Mesodermal cell (in vitro differentiated cells): ENCODE measurements around the gene CACNA1B.

ENCODE experiments used
- H3K27ac ChIP-seq: 2 replicates; pipeline ENCODE4 v1.7.0; 2013; ENCODE audit warnings: mild to moderate bottlenecking, low read depth, low read length, moderate library complexity; ENCODE audit not compliant: severe bottlenecking
- H3K36me3 ChIP-seq: 2 replicates; pipeline ENCODE4 v1.7.1; 2013; ENCODE audit warnings: mild to moderate bottlenecking, low read length, moderate library complexity; ENCODE audit not compliant: control insufficient read depth, insufficient read depth
- H3K4me1 ChIP-seq: one replicate; pipeline ENCODE4 v1.7.1; 2013; ENCODE audit warnings: mild to moderate bottlenecking, low read length; ENCODE audit not compliant: insufficient read depth, control insufficient read depth, poor library complexity, severe bottlenecking
- H3K4me3 ChIP-seq: 2 replicates; pipeline ENCODE4 v1.7.0; 2013; ENCODE audit warnings: low read length, control low read depth, mild to moderate bottlenecking; ENCODE audit not compliant: insufficient read depth, poor library complexity, severe bottlenecking; ENCODE audit errors: extremely low read depth
- H3K9me3 ChIP-seq: 2 replicates; pipeline ENCODE4 v1.7.1; 2013; ENCODE audit warnings: mild to moderate bottlenecking, low read length, moderate library complexity; ENCODE audit not compliant: control insufficient read depth
- WGBS, 2 experiments: methylation state at CpG; one replicate each; pipeline ENCODE4 v1.1.5; 2013; ENCODE audit warnings: missing lambda C conversion rate in 2 of 2; ENCODE audit not compliant: insufficient coverage in 2 of 2; 5-methylcytosine and 5-hydroxymethylcytosine counted together

Gene CACNA1B

GRCh38 chr9:137836151-137836830, 41.3 kb upstream of the CACNA1B start:
- H3K36me3 ChIP-seq: peaks cover 54% of the 10 kb centered on the region

DNA sequence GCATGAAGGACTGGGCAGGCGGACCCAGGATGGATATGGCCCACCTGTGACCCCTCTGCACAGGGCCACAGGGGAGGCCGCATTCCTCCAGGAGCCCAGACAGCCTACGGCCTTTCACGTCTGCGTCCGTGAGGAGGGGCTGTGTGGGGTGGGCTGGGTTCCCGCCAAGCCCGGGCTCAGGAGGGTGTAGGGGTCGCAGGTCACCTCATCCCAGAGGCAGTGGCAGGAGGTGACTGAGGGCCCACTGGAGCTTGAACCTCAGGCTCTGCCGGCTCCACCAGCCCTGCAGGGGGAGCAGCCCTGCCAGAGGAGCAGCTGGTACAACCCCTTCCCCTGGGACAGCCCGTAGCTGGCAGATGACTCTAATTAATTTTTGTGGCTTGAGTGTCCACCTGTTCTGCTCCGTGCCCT, 40.7 kb upstream of the CACNA1B start:
- H3K4me3 ChIP-seq: no peak overlapping the region

More at GRCh38 chr9:137836151-137836830, 41.3 kb upstream of the CACNA1B start:
- Histone ChIP-seq H3K27ac (no peak overlapping the region), H3K4me3 (no peak overlapping the region), H3K9me3 (peaks cover 3% of the 10 kb centered on the region), H3K4me1 (no peaks in the 10 kb centered on the region)
- WGBS, 2 experiments: 96 to 97% methylated on average over 21 to 27 of the region's 28 CpGs

DNA sequence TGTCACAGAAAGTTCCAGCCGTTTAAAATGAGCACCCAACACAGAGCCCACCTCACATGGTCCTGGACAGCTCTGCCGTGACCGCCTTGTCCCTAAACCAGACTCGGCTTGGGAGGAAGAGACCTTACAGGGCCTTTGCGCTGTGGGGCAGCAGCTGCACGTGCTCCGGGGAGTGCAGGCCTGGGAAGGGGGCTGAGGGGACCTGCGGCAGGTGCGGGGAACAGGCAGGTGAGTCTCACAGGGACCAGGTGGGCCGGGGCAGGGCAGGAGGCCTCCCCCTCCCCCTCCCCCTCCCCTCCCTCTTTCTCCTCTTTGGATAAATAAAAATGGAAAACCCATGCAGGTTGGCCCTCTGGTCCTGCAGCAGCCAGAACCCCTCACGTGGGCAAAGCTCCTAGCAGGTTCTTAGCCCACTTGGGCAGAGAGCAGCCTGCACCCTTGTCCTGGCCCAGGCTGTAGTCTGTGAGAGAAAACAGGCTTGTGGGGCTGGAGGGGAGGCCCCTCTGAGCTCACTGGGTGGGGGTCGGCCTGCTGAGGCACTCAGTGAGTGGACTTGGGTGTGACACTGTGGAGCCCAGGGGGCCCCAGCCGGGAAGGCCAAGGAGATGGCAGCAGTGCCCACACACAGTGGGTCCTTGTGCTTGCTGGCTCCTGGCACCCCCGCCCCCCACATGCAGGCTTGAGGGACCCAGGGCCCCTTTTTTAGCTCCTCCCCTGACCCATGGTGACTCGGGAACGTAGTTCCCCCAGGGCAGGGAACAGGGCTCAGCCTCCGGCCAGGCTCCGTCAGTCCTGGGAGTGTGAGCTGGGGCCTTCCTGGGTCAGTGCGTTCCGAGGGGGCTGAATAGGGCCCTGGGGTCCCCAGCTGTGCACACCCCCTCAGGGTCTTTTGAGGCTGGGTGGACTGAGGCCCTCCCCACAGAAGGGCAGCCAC, 40.0 kb upstream of the CACNA1B start:
- H3K4me3 ChIP-seq: no peak overlapping the region
- H3K9me3 ChIP-seq: peaks cover 3% of the 10 kb centered on the region
- peaks cover 47% of the 10 kb centered on the region for H3K36me3 ChIP-seq
- no peaks in the 10 kb centered on the region for H3K4me1 ChIP-seq
- no peak overlapping the region for H3K27ac ChIP-seq
- 94 to 95% methylated on average over 12 to 16 of the region's 20 CpGs for WGBS, 2 experiments

More for the DNA sequence above, 40.7 kb upstream of the CACNA1B start:
- Histone ChIP-seq H3K4me1 (no peaks in the 10 kb centered on the region), H3K36me3 (peaks cover 49% of the 10 kb centered on the region), H3K9me3 (peaks cover 3% of the 10 kb centered on the region), H3K27ac (no peak overlapping the region)
- 82 to 86% methylated on average over 10 to 12 of the region's 12 CpGs for WGBS, 2 experiments

DNA sequence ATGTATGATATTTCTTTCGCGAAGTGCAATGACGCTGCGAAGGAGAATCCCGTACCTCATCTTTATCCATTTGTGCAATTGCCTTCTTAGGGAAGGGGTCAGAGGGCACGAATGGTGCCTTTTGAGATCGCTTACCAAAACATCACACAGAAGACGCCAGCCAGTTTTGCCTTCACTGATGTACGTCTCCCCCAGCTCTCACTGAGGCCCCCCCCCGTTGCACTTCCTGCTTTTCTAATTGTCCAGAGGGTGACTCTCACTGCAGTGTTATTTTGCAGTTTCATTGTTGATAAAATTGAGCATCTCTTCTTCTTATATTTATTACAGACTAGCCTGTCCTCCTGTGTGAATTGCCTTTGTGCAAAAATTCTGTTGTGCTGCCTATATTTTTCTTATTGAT, 39.0 kb upstream of the CACNA1B start:
- Histone ChIP-seq H3K36me3 (peaks cover 37% of the 10 kb centered on the region), H3K9me3 (peaks cover 3% of the 10 kb centered on the region), H3K4me1 (no peaks in the 10 kb centered on the region), H3K4me3 (no peak overlapping the region), H3K27ac (no peak overlapping the region)
- WGBS, 2 experiments: 91 to 98% methylated on average over 7 to 9 of the region's 10 CpGs

- H3K9me3 ChIP-seq: peaks cover 3% of the 10 kb centered on the region
- H3K4me1 ChIP-seq: no peaks in the 10 kb centered on the region
- H3K36me3 ChIP-seq: no peaks in the 10 kb centered on the region
- no peak overlapping the region for H3K4me3 ChIP-seq
- no peak overlapping the region for H3K27ac ChIP-seq
- WGBS, 2 experiments: 86 to 88% methylated on average over 8 to 9 of the region's 9 CpGs
Measured at GRCh38 chr9:137843355-137843754, 34.2 kb upstream of the CACNA1B start.

DNA sequence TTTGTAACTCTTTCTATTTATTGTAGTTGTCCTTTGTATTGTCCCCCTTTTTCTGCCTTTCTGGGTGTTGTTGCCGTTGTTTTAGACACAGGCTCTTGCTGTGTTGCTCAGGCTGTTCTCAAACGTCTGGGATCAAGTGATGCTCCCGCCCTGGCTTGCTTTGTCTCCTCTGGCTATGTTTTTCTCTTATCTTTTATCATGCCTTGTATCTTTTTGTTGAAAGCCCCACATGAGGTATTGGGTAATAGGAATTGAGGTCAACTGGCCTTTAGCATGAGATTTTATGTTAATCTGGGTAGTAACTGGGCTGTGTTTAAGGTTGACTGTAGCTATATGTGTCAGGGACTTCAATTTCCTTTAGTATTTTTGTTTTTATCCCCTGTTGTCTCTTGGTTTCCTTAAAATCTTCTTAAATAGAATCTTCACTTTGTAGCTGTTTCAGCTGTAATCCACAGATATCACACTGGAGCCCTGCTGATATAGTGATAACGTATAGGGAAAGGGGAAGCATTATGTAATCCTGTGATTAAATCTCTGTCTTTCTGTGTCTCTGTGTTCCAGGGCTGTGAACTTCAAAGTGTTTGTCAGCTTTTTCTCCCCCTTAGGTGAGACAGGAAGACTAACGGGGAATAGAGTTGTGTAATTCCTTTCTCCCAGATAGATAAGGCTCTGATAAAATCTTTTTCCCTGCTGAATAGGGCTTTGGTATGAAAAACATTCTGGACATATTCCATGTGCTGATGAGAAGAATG, 25.9 kb upstream of the CACNA1B start:
- Histone ChIP-seq H3K4me3 (no peak overlapping the region), H3K9me3 (peaks cover 6% of the 10 kb centered on the region), H3K36me3 (no peaks in the 10 kb centered on the region)

GRCh38 chr9:137853392-137853995, 24.1 kb upstream of the CACNA1B start:
- no CpG with 5 or more reads among the region's 1 CpG for WGBS, 2 experiments

More for the DNA sequence above, 25.9 kb upstream of the CACNA1B start:
- Histone ChIP-seq H3K27ac (no peak overlapping the region), H3K4me1 (peaks cover 6% of the 10 kb centered on the region)
- WGBS, 2 experiments: 40 to 54% methylated on average over 1 to 3 of the region's 5 CpGs

DNA sequence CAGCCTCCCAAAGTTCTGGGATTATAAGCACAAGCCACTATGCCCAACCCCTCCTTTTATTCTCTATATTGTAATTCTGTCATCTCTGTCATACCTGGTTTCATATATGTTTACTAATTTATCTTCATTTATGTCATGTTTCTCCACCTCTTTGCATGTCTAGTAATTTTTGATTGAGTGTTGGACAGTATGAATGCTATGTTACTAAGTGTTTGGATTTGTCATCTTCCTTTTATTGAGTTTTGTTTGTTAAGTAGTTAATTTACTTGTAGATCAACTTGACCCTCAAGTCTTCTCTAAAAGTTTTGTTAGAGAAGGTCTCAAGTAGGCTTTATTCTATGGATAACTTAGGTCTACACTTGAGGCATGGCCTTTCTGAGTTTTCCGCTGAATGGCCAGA, 17.2 kb upstream of the CACNA1B start:
- no peak overlapping the region for H3K4me3 ChIP-seq
- peaks cover 6% of the 10 kb centered on the region for H3K9me3 ChIP-seq
- WGBS, 2 experiments: 92 to 100% methylated on average over 1 of the region's 1 CpG
- H3K36me3 ChIP-seq: no peaks in the 10 kb centered on the region
- no peak overlapping the region for H3K27ac ChIP-seq
- no peaks in the 10 kb centered on the region for H3K4me1 ChIP-seq

More at GRCh38 chr9:137853392-137853995, 24.1 kb upstream of the CACNA1B start:
- peaks cover 6% of the 10 kb centered on the region for H3K9me3 ChIP-seq
- no peak overlapping the region for H3K27ac ChIP-seq
- H3K4me3 ChIP-seq: no peak overlapping the region
- no peaks in the 10 kb centered on the region for H3K36me3 ChIP-seq
- peaks cover 6% of the 10 kb centered on the region for H3K4me1 ChIP-seq

DNA sequence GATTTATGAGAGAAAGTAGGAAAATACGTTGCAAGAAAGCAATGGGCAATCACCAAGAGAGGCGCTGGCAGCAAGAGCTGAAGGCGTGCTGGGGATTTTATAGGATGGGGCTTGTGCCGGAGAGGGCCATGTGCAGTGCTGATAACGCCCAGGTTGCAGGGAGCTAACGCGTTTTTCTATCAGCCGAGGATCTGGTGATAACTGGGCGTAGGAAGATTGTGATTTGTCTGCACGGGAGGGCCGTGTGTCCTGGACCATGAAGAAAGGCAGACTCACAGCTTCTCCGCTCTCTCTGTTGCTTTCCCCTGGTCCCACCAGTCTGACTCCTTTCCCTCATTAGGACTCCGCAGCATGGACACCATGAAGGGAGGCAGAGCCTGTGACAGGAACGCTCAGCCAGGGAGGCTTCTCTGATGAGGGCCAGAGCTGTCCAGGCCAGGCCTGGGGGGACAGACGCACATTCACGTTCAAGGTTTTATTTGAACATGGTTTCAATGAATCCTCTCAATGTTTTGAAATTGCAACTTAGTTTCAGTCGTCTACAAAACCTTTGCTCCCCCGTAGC, 11.9 kb upstream of the CACNA1B start:
- no peak overlapping the region for H3K4me3 ChIP-seq
- no peaks in the 10 kb centered on the region for H3K36me3 ChIP-seq
- peaks cover 3% of the 10 kb centered on the region for H3K9me3 ChIP-seq
- no peak overlapping the region for H3K27ac ChIP-seq
- H3K4me1 ChIP-seq: no peaks in the 10 kb centered on the region
- 88 to 93% methylated on average over 16 of the region's 18 CpGs for WGBS, 2 experiments
